HepG2 (cell line): Measurements from ENCODE around the gene ANKS1B. TPM values are rescaled to one million over a fixed set of nuclear protein-coding genes. Genes with fewer than 3 reads are reported as not detected.

Source experiments
- CREB1 ChIP-seq, 2 experiments: fragments of 450-650 bp in 1 of 2; IDR thresholded peaks; 2 replicates each; pipeline ENCODE4 v1.6.1; 2016 to 2017; ENCODE audit warnings: control low read depth in 1 of 2, mild to moderate bottlenecking in 1 of 2, missing compliant biosample characterization in 1 of 2, missing genetic modification characterization in 1 of 2
- JUND ChIP-seq: sonication (generic); formaldehyde crosslinking; IDR thresholded peaks from 2 replicates; pipeline ENCODE4 v1.8.0; 2022; ENCODE audit warnings: mild to moderate bottlenecking, missing genetic modification reagents
- ZBTB1 ChIP-seq: sonication (generic); formaldehyde crosslinking; IDR thresholded peaks from 2 replicates; pipeline ENCODE4 v1.4.0; 2020; ENCODE audit warnings: missing genetic modification reagents, borderline replicate concordance
- ZFP36L2 ChIP-seq: sonication (generic); formaldehyde crosslinking; IDR thresholded peaks from 2 replicates; pipeline ENCODE4 v1.4.0; 2020; ENCODE audit warnings: missing genetic modification reagents
- ZFY ChIP-seq: sonication (generic); formaldehyde crosslinking; IDR thresholded peaks from 2 replicates; pipeline ENCODE4 v1.4.0; 2020; ENCODE audit warnings: missing genetic modification reagents
- ZNF224 ChIP-seq: sonication (generic); formaldehyde crosslinking; IDR thresholded peaks from 2 replicates; pipeline ENCODE4 v1.5.0; 2020; ENCODE audit warnings: mild to moderate bottlenecking, missing genetic modification reagents
- polyA plus RNA-seq, 8 experiments: library from polyadenylated mRNA; depleted of rRNA in 3 of 8; stranded (reverse) in 7 of 8; unstranded in 1 of 8; fragments of >200 nt; fragmentation: Illumina TruSeq in 4 of 8; extraction: Trizol in 4 of 8; gene quantifications; 2 replicates each; pipeline versions ENCODE4 v1.2.1 to v1.2.3, GENCODE V29; 2011 to 2016; ENCODE audit warnings: low read depth in 4 of 8, missing spikeins in 1 of 8, mixed read lengths in 1 of 8; ENCODE audit not compliant: insufficient read depth in 1 of 8
- total RNA-seq, 5 experiments: library from RNA; depleted of rRNA; stranded (reverse); fragments of >200 nt; fragmentation: Illumina TruSeq; extraction: Trizol; gene quantifications; 2 replicates each; pipeline ENCODE4 v1.2.3, GENCODE V29; 2016; ENCODE audit warnings: low read depth in 1 of 5
- TF ChIP-seq, protein P1 (sequence below): sonication (generic); formaldehyde crosslinking; IDR thresholded peaks from 2 replicates; pipeline ENCODE4 v1.9.0; 2021; ENCODE audit warnings: mild to moderate bottlenecking, missing genetic modification reagents
- TF ChIP-seq, protein P2 (sequence below): sonication (generic); formaldehyde crosslinking; IDR thresholded peaks from 2 replicates; pipeline ENCODE4 v1.4.0; 2020; ENCODE audit warnings: low read depth, mild to moderate bottlenecking, missing genetic modification reagents
- TF ChIP-seq, protein P3 (sequence below): sonication (generic); formaldehyde crosslinking; IDR thresholded peaks from 2 replicates; pipeline ENCODE4 v1.4.0; 2020; ENCODE audit warnings: missing genetic modification reagents

ANKS1B gene
- total and polyA plus RNA-seq, 2 of the 13 experiments (the other 11 are each of a cell fraction or from before 2014, with no cell fraction given): 0.15 TPM; not detected in 1

DNA sequence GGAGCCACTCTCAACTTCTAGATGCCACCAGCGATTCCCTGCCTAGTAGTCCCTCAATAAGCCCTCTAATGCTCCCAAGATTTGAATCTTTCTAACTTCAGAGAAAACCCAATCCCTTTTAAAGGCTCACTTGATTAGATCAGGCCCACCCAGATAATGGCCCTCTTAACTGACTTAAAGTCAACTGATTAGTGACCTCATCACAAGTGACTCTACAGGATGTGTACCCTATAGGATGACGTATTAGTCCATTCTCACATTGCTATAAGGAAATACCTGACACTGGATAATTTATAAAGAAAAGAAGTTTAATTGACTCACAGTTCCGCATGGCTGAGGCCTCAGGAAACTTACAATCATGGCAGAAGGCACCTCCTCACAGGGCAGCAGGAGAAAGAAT is 49.1 kb downstream of the ANKS1B start (continued):
- TF ChIP-seq, protein P1, sequence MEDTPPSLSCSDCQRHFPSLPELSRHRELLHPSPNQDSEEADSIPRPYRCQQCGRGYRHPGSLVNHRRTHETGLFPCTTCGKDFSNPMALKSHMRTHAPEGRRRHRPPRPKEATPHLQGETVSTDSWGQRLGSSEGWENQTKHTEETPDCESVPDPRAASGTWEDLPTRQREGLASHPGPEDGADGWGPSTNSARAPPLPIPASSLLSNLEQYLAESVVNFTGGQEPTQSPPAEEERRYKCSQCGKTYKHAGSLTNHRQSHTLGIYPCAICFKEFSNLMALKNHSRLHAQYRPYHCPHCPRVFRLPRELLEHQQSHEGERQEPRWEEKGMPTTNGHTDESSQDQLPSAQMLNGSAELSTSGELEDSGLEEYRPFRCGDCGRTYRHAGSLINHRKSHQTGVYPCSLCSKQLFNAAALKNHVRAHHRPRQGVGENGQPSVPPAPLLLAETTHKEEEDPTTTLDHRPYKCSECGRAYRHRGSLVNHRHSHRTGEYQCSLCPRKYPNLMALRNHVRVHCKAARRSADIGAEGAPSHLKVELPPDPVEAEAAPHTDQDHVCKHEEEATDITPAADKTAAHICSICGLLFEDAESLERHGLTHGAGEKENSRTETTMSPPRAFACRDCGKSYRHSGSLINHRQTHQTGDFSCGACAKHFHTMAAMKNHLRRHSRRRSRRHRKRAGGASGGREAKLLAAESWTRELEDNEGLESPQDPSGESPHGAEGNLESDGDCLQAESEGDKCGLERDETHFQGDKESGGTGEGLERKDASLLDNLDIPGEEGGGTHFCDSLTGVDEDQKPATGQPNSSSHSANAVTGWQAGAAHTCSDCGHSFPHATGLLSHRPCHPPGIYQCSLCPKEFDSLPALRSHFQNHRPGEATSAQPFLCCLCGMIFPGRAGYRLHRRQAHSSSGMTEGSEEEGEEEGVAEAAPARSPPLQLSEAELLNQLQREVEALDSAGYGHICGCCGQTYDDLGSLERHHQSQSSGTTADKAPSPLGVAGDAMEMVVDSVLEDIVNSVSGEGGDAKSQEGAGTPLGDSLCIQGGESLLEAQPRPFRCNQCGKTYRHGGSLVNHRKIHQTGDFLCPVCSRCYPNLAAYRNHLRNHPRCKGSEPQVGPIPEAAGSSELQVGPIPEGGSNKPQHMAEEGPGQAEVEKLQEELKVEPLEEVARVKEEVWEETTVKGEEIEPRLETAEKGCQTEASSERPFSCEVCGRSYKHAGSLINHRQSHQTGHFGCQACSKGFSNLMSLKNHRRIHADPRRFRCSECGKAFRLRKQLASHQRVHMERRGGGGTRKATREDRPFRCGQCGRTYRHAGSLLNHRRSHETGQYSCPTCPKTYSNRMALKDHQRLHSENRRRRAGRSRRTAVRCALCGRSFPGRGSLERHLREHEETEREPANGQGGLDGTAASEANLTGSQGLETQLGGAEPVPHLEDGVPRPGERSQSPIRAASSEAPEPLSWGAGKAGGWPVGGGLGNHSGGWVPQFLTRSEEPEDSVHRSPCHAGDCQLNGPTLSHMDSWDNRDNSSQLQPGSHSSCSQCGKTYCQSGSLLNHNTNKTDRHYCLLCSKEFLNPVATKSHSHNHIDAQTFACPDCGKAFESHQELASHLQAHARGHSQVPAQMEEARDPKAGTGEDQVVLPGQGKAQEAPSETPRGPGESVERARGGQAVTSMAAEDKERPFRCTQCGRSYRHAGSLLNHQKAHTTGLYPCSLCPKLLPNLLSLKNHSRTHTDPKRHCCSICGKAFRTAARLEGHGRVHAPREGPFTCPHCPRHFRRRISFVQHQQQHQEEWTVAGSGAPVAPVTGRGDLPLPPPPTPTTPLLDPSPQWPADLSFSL (CRISPR knock-in tag): no peak
- no peak for TF ChIP-seq ZNF224 (CRISPR knock-in tag)
- no peak for TF ChIP-seq JUND (CRISPR knock-in tag)
- TF ChIP-seq ZFY (CRISPR knock-in tag): no peak
- TF ChIP-seq ZFP36L2 (CRISPR knock-in tag): no peak
- TF ChIP-seq, protein P2, sequence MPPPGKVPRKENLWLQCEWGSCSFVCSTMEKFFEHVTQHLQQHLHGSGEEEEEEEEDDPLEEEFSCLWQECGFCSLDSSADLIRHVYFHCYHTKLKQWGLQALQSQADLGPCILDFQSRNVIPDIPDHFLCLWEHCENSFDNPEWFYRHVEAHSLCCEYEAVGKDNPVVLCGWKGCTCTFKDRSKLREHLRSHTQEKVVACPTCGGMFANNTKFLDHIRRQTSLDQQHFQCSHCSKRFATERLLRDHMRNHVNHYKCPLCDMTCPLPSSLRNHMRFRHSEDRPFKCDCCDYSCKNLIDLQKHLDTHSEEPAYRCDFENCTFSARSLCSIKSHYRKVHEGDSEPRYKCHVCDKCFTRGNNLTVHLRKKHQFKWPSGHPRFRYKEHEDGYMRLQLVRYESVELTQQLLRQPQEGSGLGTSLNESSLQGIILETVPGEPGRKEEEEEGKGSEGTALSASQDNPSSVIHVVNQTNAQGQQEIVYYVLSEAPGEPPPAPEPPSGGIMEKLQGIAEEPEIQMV: no peak
- TF ChIP-seq ZBTB1 (CRISPR knock-in tag): no peak
- TF ChIP-seq, protein P3, sequence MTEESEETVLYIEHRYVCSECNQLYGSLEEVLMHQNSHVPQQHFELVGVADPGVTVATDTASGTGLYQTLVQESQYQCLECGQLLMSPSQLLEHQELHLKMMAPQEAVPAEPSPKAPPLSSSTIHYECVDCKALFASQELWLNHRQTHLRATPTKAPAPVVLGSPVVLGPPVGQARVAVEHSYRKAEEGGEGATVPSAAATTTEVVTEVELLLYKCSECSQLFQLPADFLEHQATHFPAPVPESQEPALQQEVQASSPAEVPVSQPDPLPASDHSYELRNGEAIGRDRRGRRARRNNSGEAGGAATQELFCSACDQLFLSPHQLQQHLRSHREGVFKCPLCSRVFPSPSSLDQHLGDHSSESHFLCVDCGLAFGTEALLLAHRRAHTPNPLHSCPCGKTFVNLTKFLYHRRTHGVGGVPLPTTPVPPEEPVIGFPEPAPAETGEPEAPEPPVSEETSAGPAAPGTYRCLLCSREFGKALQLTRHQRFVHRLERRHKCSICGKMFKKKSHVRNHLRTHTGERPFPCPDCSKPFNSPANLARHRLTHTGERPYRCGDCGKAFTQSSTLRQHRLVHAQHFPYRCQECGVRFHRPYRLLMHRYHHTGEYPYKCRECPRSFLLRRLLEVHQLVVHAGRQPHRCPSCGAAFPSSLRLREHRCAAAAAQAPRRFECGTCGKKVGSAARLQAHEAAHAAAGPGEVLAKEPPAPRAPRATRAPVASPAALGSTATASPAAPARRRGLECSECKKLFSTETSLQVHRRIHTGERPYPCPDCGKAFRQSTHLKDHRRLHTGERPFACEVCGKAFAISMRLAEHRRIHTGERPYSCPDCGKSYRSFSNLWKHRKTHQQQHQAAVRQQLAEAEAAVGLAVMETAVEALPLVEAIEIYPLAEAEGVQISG (CRISPR knock-in tag): no peak
- TF ChIP-seq CREB1 (IDR thresholded peaks at IDR 0.05): peak; percentile 76
- no peak for TF ChIP-seq CREB1 (CRISPR knock-in tag; IDR thresholded peaks at IDR 0.05)
